Muscle layer of duodenum (tissue), 2 donors: Measurements from ENCODE around the gene PLCB3.
A peak's percentile ranks its signal among the peaks of the same experiment; 100 is the strongest.

ENCODE experiments used
- H3K27ac ChIP-seq: one replicate; pipeline ENCODE4 v1.7.0; 2013; ENCODE audit warnings: mild to moderate bottlenecking, low read length
- H3K27me3 ChIP-seq: one replicate; pipeline ENCODE4 v1.7.0; 2013; ENCODE audit warnings: low read depth, mild to moderate bottlenecking, control low read depth, low read length
- H3K36me3 ChIP-seq, 2 donors: one replicate each; pipeline ENCODE4 v1.7.0; 2013; ENCODE audit warnings: low read length in 2 of 2, control low read depth in 1 of 2, mild to moderate bottlenecking in 1 of 2; ENCODE audit not compliant: insufficient read depth in 2 of 2, control insufficient read depth in 1 of 2
- H3K4me1 ChIP-seq, 2 donors: one replicate each; pipeline ENCODE4 v1.7.0; 2013; ENCODE audit warnings: low read length in 2 of 2, mild to moderate bottlenecking in 2 of 2, control low read depth in 1 of 2, moderate library complexity in 1 of 2; ENCODE audit not compliant: insufficient read depth in 2 of 2, control insufficient read depth in 1 of 2
- H3K4me3 ChIP-seq, 2 donors: one replicate each; pipeline ENCODE4 v1.7.0; 2013; ENCODE audit warnings: low read length in 2 of 2, low read depth in 1 of 2, mild to moderate bottlenecking in 1 of 2
- H3K9me3 ChIP-seq, 2 donors: one replicate each; pipeline ENCODE4 v1.7.0; 2013; ENCODE audit warnings: low read length in 2 of 2, control low read depth in 1 of 2, mild to moderate bottlenecking in 1 of 2; ENCODE audit not compliant: control insufficient read depth in 1 of 2
- donor health status: healthy.

PLCB3 gene

GRCh38 chr11:64275841-64276240, 24.5 kb downstream of the PLCB3 start:
- Histone ChIP-seq H3K9me3 (no peaks in the 10 kb centered on the region), H3K27me3 (no peaks in the 10 kb centered on the region), H3K27ac (no peak overlapping the region), H3K4me3 (no peak overlapping the region), H3K4me1 (peaks cover 0 to 9% of the 10 kb centered on the region in 2 donors), H3K36me3 (peaks cover 5 to 36% of the 10 kb centered on the region in 2 donors)

GRCh38 chr11:64276653-64277431, 25.5 kb downstream of the PLCB3 start:
- Histone ChIP-seq H3K4me1 (peaks cover 0 to 7% of the 10 kb centered on the region in 2 donors), H3K27me3 (no peaks in the 10 kb centered on the region), H3K27ac (no peak overlapping the region), H3K4me3 (no peak overlapping the region), H3K36me3 (peaks cover 5 to 36% of the 10 kb centered on the region in 2 donors), H3K9me3 (no peaks in the 10 kb centered on the region)

- Histone ChIP-seq H3K9me3 (no peaks in the 10 kb centered on the region), H3K27me3 (no peaks in the 10 kb centered on the region), H3K4me1 (peaks cover 0 to 9% of the 10 kb centered on the region in 2 donors), H3K36me3 (peaks cover 5 to 43% of the 10 kb centered on the region in 2 donors), H3K27ac (no peak overlapping the region), H3K4me3 (no peak overlapping the region)
Observed at GRCh38 chr11:64278576-64279190, 27.4 kb downstream of the PLCB3 start.

- H3K9me3 ChIP-seq = no peaks in the 10 kb centered on the region
- H3K27ac ChIP-seq = no peak overlapping the region
- H3K4me3 ChIP-seq = no peak overlapping the region
- H3K36me3 ChIP-seq = peaks cover 5 to 24% of the 10 kb centered on the region in 2 donors
- H3K4me1 ChIP-seq = peaks cover 4 to 26% of the 10 kb centered on the region in 2 donors
- H3K27me3 ChIP-seq = no peaks in the 10 kb centered on the region
Observed at GRCh38 chr11:64281957-64282770, 30.8 kb downstream of the PLCB3 start.

- Histone ChIP-seq H3K27me3 (no peaks in the 10 kb centered on the region), H3K9me3 (no peaks in the 10 kb centered on the region), H3K4me3 (peak overlapping the region in 1 of 2 donors; percentile 95), H3K27ac (no peak overlapping the region), H3K4me1 (peaks cover 4 to 26% of the 10 kb centered on the region in 2 donors), H3K36me3 (peaks cover 5 to 16% of the 10 kb centered on the region in 2 donors)
Observed at GRCh38 chr11:64283092-64283491, 31.8 kb downstream of the PLCB3 start.

- Histone ChIP-seq H3K4me3 (peak within 1 kb of the TSS; percentile 90 to 95), H3K27me3 (no peaks in the 10 kb centered on the region), H3K4me1 (peaks cover 4 to 26% of the 10 kb centered on the region in 2 donors), H3K27ac (peak within 1 kb of the TSS; percentile 91), H3K36me3 (peaks cover 0 to 7% of the 10 kb centered on the region in 2 donors), H3K9me3 (no peaks in the 10 kb centered on the region)
Observed at GRCh38 chr11:64284048-64284961, 33.0 kb downstream of the PLCB3 start, which contains the start of gene BAD. BAD (minus strand) TSS chr11:64284665; CDS start chr11:64284368, 297 bp downstream.

- Histone ChIP-seq H3K27ac (peak within 1 kb of the TSS; percentile 91), H3K4me3 (peak within 1 kb of the TSS; percentile 90 to 95), H3K27me3 (peaks cover 3% of the 10 kb centered on the region), H3K36me3 (peaks cover 0 to 7% of the 10 kb centered on the region in 2 donors), H3K9me3 (no peaks in the 10 kb centered on the region), H3K4me1 (peaks cover 4 to 26% of the 10 kb centered on the region in 2 donors)
Observed at GRCh38 chr11:64284962-64285884, 33.9 kb downstream of the PLCB3 start, which contains the start of gene GPR137. GPR137 (plus strand) TSS chr11:64285848; CDS start chr11:64286525, 677 bp downstream.

- Histone ChIP-seq H3K27ac (no peak overlapping the region), H3K4me3 (peak overlapping the region; percentile 48 to 95), H3K4me1 (peaks cover 4 to 26% of the 10 kb centered on the region in 2 donors), H3K36me3 (peaks cover 0 to 7% of the 10 kb centered on the region in 2 donors), H3K9me3 (no peaks in the 10 kb centered on the region), H3K27me3 (peaks cover 12% of the 10 kb centered on the region)
Observed at GRCh38 chr11:64285885-64286800, 34.8 kb downstream of the PLCB3 start.

- Histone ChIP-seq H3K27me3 (peaks cover 14% of the 10 kb centered on the region), H3K27ac (no peak overlapping the region), H3K36me3 (peaks cover 0 to 7% of the 10 kb centered on the region in 2 donors), H3K4me1 (peaks cover 4 to 32% of the 10 kb centered on the region in 2 donors), H3K4me3 (no peak overlapping the region), H3K9me3 (no peaks in the 10 kb centered on the region)
Observed at GRCh38 chr11:64286801-64287159, 35.5 kb downstream of the PLCB3 start.
